Glomerular endothelial cell (primary cell): ENCODE data around the gene SEC22C. TPM values are rescaled to one million over a fixed set of nuclear protein-coding genes. Genes with fewer than 3 reads are reported as not detected.
"Not testable (repeated sequence)": the region's sequence is repeated elsewhere in the genome, so short reads cannot be mapped to it uniquely, and the experiment has no call there.

Source experiments
- DNase-seq: peaks from one replicate; pipeline ENCODE4 v3.0.0-alpha.2; 2011; ENCODE audit warnings: low read depth, low spot score; ENCODE audit errors: extremely low read depth
- total RNA-seq: library from RNA; depleted of rRNA; stranded (reverse); fragments of >200 nt; gene quantifications from 2 replicates; pipeline ENCODE4 v1.2.3, GENCODE V29; 2015

The SEC22C gene
- total RNA-seq: 67.1 and 72.9 TPM in 2 replicates

- DNase-seq: peak; percentile 36
These were observed at the start of gene SEC22C for GRCh38 chr3:42581709-42582473. TSS of gene SEC22C (minus strand) at chr3:42581967. CDS start at chr3:42569046, 12,921 bp downstream.

- no peak for DNase-seq
These were observed 31.7 kb upstream of the SEC22C start for GRCh38 chr3:42613462-42613861.

- DNase-seq: no peak
These were observed 31.2 kb upstream of the SEC22C start for GRCh38 chr3:42612928-42613327.

GRCh38 chr3:42612217-42612616 lies 30.4 kb upstream of the SEC22C start:
- no peak for DNase-seq

GRCh38 chr3:42610976-42611375 lies 29.2 kb upstream of the SEC22C start:
- DNase-seq: no peak

GRCh38 chr3:42608581-42608980 lies 26.8 kb upstream of the SEC22C start:
- DNase-seq: no peak

GRCh38 chr3:42605546-42606173 lies 23.9 kb upstream of the SEC22C start:
- no peak for DNase-seq

GRCh38 chr3:42602961-42603360 lies 21.2 kb upstream of the SEC22C start:
- DNase-seq: no peak

- no peak for DNase-seq
These were observed 20.3 kb upstream of the SEC22C start for GRCh38 chr3:42601896-42602581.

- DNase-seq: no peak
These were observed 19.4 kb upstream of the SEC22C start for GRCh38 chr3:42600958-42601675.

GRCh38 chr3:42600111-42600957 lies 18.6 kb upstream of the SEC22C start, which contains the start of gene NKTR:
TSS of gene NKTR (plus strand) at chr3:42600686. CDS start at chr3:42601007, 321 bp downstream.
- peak; percentile 95 for DNase-seq

- DNase-seq: not testable (repeated sequence)
These were observed 15.3 kb upstream of the SEC22C start for GRCh38 chr3:42597098-42597497.

GRCh38 chr3:42595682-42596081 lies 13.9 kb upstream of the SEC22C start:
- DNase-seq: no peak

- no peak for DNase-seq
These were observed 11.9 kb upstream of the SEC22C start for GRCh38 chr3:42593635-42594034.

GRCh38 chr3:42591811-42592210 lies 10.0 kb upstream of the SEC22C start:
- no peak for DNase-seq

GRCh38 chr3:42590989-42591756 lies 9.4 kb upstream of the SEC22C start:
- no peak for DNase-seq

GRCh38 chr3:42589382-42590109 lies 7.8 kb upstream of the SEC22C start:
- DNase-seq: no peak

- no peak for DNase-seq
These were observed 6.9 kb upstream of the SEC22C start for GRCh38 chr3:42588625-42589024.
